Fibroblast of skin of back (primary cell): Measurements from ENCODE around the gene POLQ.
"Not testable (repeated sequence)": the region's sequence is repeated elsewhere in the genome, so short reads cannot be mapped to it uniquely, and the experiment has no call there.

ENCODE experiments used
- DNase-seq: peaks from one replicate; pipeline ENCODE4 v3.0.0-alpha.2; 2013

Gene POLQ

GRCh38 chr3:121508389-121508788 is 37.4 kb downstream of the POLQ start:
- DNase-seq = no peak

DNA sequence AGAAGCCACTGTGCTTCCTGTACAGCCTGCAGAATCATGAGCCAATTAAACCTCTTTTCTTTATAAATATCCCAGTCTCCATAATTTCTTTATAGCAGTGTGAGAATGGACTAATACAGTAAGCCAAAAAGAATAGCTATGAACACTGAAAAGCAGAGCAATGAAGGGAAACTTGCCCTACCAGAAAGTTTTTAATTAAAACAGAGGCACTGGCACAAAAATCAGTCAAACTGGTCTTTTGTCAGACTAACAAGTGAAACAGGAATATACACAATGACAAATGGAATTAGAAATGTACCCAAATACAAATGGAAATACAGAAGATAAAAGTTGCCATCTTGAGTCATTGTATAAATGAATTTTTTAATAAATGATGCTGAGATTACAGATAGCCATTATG is 40.5 kb downstream of the POLQ start:
- no peak for DNase-seq

DNA sequence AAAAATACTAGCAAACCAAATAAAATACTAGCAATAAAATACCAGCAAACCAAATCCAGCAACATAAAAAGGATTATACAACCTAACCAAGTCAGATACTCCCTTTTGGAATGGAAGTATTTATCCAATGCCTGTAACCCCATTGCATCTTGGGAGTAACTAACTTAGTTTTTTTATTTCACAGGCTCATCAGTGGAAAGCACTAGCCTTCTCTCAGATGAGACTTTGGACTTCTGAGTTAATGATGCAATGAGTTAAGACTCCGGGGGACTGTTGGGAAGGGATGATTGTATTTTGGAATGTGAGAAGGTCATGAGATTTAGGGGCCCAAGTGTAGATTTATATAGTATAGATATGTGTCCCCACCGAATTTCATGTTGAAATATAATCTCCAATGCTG is 41.2 kb downstream of the POLQ start:
- no peak for DNase-seq

GRCh38 chr3:121496786-121497185 is 49.0 kb downstream of the POLQ start:
- no peak for DNase-seq

GRCh38 chr3:121493431-121493830 is 52.4 kb downstream of the POLQ start:
- peak; percentile 7 for DNase-seq

DNA sequence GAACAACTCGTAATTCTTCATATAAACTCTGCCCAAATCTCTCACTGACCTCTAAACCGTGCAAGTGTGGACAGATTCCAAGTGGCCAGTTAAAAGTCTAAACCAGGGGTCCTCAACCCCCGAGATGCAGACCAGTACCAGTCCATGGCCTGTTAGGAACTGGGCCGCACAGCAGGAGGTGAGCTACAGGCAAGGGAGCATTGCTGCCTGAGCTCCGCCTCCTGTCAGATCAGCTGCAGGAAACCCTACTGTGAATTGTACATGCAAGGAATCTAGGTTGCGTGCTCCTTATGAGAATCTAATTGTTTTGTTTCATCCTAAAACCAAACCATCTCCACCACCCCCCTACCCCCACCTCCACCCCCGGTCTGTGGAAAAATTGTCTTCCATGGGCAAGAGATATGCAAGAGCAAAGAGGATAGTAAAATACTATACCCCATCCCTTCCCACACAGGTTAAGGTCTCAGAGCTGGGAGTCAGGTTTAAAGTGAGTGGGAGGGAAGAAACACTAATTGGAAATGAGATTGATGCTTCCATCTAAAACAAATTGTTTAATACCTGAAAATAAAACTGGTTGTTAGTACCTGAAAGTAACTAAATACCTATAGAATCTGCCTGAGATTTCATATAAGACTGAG is 54.0 kb downstream of the POLQ start:
- no peak for DNase-seq

DNA sequence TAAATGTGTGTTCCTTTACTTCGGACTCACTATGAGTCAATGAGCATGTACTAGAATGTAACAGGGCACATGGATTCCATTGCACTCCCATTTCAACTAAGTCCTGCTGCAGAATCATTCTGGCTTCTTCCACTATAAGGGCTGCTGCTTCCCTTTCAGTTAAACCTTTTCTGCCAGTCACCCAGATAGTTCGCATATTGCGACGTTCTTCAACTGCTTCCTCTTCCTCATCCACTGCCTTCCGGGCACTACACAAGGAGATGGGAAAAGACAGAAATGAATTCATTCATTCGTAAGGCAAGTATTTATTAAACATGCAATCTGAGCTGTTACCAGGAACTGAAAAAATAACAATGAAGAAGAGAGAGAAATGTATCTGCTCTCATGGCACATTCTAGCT is 55.6 kb downstream of the POLQ start:
- no peak for DNase-seq

- no peak for DNase-seq
These were observed 57.2 kb downstream of the POLQ start for GRCh38 chr3:121488628-121489027.

DNA sequence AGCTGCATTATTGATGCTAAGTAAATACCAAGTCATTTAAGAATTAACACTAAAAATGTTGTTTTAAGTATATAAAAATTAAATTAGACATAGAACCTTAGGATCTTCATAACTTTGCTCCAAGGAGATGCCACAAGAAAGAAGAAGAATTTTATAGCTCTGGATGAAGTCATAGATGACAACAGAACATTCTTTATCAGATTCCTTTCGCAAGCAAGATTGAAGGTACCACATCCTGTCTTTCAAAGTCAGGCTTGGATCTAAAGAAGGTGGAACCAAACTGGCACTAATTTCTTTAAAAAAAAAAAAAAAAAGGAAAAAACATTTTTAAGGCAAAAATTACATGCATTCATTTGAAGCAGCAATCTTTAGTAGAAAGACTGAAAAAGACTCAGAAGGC is 62.5 kb downstream of the POLQ start:
- peak; percentile 61 for DNase-seq

DNA sequence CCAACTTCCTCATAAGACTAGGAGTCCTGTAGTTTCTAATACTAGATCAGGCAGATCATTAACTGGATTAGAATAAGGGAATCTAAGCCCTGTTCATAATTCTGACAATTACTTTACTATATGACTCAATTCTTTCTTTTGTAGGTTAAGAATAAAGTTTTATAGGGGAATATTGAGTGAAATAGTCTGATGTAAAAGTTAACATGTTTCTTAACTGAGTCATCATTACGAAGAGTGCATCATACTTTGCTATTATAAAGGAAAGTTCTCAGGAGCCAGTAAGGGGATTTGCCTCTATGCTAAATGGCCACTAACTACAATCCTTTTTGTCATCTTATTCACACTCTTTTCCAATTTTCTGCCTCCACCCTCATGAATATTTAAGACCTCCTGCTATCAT is 63.1 kb downstream of the POLQ start:
- DNase-seq = peak; percentile 83

DNA sequence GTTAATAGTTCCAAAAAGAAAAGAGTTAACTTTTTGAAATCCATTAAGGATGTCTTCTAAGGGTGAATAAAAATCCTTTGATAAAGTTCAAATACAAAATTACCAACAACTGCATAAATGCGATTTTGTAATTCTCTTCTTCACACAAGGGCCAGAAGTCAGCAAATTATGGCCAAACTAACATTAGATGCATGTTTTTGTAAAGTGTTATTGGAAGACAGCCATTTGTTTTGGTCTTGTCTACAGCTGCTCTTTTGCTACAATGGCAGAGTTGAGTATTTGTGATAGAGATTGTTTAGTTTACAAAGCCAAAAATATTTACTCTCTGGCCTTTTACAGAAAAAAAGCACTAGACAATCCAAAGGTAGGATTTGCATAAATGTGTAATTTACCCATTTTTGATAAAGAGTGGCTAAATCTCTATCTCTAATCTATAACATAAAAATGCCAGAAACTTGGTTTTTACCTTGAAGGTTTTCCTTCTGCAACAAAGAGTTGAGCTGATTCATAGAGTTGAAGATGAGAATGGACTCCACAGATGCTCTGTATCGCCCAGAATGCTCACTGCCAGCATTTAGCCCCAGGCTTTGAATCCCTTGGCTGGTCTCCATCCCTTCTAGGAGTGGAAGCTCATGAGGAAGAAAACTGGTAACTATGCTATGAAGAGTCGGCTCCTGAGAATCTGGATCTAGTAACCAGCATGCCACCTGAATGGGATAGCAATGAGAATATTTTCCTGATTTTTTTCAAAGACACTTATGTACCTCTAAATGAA is 64.5 kb downstream of the POLQ start:
- DNase-seq = peak; percentile 8

DNA sequence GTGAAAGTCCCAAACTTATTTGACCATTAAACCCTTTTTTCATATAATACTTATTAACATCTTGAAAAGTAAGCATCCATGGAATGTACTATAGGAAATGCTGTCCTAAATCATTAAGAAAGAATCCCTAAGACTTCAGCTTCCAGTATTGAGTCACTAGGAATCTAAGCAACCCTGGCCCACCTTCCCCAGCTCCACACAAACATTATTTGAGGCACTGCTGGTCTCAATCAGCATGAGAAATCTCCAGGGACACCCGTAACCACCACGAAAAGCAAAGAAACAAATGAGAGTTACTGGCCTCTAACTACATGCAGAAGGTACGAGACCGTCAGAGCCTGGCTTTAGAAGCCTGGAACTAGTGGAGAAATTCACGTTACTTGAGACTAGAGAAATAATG is 68.2 kb downstream of the POLQ start:
- peak; percentile 89 for DNase-seq

DNA sequence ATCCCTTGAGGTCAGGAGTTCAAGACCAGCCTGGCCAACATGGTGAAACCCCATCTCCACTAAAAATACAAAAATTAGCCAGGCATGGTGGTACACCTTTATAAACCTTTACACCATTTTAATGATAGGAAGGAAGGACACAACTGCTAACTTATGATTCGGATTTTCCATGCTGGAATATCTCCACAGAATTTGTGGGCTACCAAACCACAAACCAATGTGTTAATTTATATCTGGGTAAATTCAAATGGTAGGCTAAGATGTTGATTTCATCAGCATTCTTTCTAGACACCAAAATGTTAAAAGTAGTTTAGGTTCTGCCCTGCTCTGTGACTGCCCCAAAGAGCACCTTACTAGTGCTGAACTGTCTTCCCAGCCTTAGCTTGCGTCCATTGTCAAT is 72.8 kb downstream of the POLQ start:
- no peak for DNase-seq

DNA sequence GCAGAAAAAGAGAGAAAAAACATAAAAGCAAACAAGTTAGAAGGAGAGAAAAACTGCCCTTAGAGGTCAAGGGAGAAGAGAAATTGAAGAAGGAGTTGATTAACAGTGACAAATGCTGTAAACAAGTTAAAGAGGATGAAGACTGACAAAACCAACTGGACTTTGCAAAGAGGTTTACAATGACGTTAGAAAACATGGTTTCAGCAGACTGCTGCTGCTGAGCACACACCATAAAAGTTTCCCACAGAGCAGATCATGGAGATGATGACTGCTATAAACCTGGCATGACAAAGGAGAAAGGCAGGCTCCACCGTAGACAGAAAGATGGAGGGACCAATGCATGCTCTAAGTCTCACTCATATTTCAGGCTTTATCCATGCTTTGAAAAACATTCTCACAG is 78.7 kb downstream of the POLQ start:
- DNase-seq = no peak

GRCh38 chr3:121463745-121464144 is 82.0 kb downstream of the POLQ start:
- DNase-seq = no peak

DNA sequence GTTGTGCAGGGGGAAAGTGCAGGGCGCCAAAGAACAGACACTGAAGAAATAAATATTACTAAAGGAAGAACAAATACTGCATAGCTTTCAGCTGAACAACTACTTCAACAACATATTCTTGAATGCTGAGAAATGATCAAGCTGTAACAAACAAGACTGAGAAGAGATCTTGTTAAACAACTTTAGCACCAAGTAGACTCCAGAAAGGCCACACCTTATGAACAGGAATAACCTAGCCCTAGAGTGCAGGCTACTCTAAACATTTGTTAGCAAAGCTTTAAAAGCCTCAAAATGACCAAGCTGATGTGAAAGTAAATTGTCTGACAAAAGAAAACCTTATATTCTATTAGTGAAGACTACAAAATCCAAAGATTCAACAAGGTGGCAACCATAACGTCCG is 83.2 kb downstream of the POLQ start:
- DNase-seq = no peak

DNA sequence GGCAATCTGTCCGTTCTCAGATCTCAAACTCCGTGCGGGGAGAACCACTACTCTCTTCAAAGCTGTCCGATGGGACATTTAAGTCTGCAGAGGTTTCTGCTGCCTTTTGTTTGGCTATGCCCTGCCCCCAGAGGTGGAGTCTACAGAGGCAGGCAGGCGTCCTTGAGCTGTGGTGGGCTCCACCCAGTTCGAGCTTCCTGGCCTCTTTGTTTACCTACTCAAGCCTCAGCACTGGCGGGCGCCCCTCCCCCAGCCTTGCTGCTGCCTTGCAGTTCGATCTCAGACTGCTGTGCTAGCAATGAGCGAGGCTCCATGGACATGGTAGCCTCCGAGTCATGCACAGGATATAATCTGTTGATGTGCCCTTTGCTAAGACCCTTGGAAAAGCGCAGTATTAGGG is 94.0 kb downstream of the POLQ start:
- not testable (repeated sequence) for DNase-seq

GRCh38 chr3:121443456-121443855 is 102.3 kb downstream of the POLQ start:
- no peak for DNase-seq

- no peak for DNase-seq
These were observed 109.1 kb downstream of the POLQ start for GRCh38 chr3:121436641-121437040.

GRCh38 chr3:121436074-121436473 is 109.7 kb downstream of the POLQ start:
- DNase-seq = no peak

DNA sequence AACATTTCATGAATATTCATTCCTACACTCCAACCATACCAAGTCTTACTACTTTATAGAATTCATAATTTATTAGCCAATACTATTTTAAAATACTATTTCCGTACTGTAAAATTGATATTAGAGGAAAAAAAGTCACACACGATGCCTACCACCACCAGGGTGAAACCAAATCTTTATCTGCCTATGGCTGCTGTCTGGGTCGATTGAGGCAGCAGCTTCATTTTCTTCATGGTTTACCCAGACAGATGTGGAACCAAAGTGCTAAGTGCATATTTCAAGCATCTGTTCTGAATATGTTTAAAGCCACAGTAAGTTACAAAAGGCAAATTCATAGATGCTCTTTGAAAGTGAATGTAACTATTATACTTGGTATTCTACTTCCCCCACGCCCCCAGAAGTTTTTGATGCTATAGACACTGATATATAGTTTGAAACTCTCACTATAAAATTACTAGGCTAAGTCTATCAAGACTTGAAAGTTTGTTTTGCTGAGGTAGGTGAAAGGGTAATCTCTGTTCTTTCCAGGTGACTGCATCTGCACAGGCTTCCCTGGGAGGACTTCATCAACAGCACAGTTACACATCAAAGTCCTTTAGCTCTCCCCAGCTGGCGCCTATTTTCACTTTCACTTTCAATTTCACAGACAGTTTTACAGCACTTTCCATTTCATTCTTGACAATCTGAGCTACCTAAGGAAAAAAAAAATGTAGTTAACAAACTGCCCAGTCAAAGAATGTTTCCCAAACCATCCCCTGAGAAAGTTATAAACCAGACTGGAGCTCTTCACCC is 113.9 kb downstream of the POLQ start:
- DNase-seq = peak; percentile 52

- DNase-seq = no peak
These were observed 115.0 kb downstream of the POLQ start for GRCh38 chr3:121430664-121431215.

- no peak for DNase-seq
These were observed 121.2 kb downstream of the POLQ start for GRCh38 chr3:121424549-121424948.
